Measurements from ENCODE around the gene NFX1. TPM values are rescaled to one million over a fixed set of nuclear protein-coding genes. Genes with fewer than 3 reads are reported as not detected.

The NFX1 gene
- 28.5 to 33.2 TPM (median 30.4 TPM) in 5 replicates for total RNA-seq (2022; extraction: Qiagen RNA extraction; ENCODE audit: low read depth)

DNA sequence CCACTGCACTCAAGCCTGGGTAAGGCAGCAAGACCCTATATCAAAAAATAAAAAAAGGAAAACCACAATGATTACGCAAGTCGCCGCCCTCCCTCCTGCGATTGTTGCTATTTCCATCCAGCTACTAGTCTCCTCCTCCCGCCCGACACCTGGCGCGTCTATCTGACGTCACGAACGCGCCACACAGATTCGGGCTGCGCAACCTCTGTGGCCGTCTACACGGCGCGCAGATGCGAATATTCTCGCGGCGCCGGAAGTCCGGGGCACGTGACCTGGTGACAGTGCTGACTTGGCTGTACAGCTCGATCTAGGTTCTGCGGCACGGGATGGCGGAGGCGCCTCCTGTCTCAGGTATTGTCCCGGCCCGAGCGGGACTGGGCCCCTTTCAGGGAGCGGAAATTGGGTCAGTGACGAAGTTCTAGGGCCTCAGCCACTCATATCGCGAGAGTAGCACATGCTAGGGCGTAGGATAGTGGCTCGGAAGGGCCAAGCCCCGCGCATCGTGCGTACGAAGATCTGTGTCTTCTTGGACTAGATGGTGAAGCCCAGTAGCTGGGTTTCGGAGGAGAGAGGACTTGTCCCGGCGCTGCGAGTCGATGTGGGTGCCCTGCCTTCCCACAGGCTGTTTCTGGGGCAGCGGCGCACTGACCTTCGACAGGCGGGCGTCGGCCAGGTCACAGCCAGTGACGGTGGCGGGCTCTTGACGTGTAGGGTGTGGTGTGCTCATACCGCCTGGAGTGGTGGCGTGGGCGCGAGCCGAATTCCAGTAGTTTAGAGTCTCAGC is at the start of gene NFX1:
NFX1 (plus strand) TSS at position 270 of the 784 bp plus-strand sequence; CDS start at position 327, 57 bp downstream.

DNA sequence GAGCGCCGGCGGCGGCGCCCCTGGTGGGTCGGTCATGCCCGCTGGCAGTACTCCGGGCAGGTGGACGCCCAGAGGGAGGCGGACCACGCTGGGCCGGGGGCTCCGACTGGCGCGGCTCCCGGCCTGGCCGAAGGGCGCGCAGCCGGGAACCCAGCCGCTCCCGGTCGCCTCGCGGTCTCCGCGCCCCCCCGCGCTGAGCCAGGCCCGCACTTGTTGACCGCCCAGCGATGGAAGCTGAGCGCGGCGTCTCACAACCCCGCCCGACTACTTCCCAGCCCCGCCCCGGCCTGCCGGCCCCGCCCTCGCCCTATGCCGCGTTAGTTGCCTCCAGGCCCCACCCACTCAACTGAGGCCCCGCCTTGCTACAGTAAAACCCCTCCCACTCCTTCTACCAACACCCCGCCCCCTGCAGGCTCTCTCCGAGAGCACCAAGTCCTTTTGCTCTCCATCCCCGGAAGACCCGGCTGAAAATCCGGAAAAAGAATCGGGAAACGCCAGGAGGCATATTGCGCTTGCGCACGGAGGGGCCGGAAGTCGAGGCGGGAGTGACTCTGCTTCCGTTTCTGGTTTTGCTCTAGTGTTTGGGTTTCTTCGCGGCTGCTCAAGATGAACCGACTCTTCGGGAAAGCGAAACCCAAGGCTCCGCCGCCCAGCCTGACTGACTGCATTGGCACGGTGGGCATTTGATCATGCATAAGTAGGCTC is 25.7 kb upstream of the NFX1 start, which contains the start of the genes BAG1 and CHMP5:
BAG1 (minus strand) TSS at position 236 of the 705 bp plus-strand sequence.
CHMP5 (plus strand) TSS at position 577 of the 705 bp plus-strand sequence; CDS start at position 607, 30 bp downstream.

DNA sequence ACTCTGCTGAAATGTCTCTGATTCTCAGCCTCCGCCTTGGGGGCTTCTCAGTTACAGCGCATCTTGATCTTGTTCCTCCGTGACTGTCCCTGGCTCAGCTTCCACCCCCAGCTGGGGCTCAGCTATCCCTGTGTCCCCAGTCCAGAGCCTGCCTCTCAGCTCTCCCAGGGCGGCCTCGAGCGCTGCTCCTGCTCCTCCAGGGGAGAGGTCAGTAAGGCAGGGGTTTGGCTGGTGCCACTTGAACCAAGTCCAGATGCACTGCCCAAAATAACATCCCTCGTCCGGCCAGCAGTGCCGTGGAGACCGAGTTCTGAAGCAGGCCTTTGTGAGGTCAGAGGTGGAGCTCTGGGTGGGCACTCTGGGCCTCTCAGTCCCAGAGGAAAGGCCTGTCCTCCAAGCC is 112.1 kb downstream of the NFX1 start, which contains the start of gene AQP7:
AQP7 (minus strand) TSS at position 198 of the 400 bp plus-strand sequence. CDS start 1,306 bp downstream, outside the sequence.

Other genes starting within 250 kb of the NFX1 start
- 17.8 to 24.5 TPM (median 18.7 TPM) in 5 replicates for gene SMU1, start 213.8 kb upstream of the NFX1 start, total RNA-seq (2022; extraction: Qiagen RNA extraction; ENCODE audit: low read depth)
- 163 to 233 TPM (median 209 TPM) in 5 replicates for gene B4GALT1, start 123.2 kb upstream of the NFX1 start, total RNA-seq (2022; extraction: Qiagen RNA extraction; ENCODE audit: low read depth)
- gene SPINK4, start 50.3 kb upstream of the NFX1 start, total RNA-seq (2022; extraction: Qiagen RNA extraction; ENCODE audit: low read depth): not detected in 5 replicates
- 141 to 154 TPM (median 150 TPM) in 5 replicates for gene BAG1, start 25.8 kb upstream of the NFX1 start, total RNA-seq (2022; extraction: Qiagen RNA extraction; ENCODE audit: low read depth)
- 67.6 to 92.1 TPM (median 73.5 TPM) in 5 replicates for gene CHMP5, start 25.5 kb upstream of the NFX1 start, total RNA-seq (2022; extraction: Qiagen RNA extraction; ENCODE audit: low read depth)
- gene AQP7, start 112.1 kb downstream of the NFX1 start, total RNA-seq (2022; extraction: Qiagen RNA extraction; ENCODE audit: low read depth): 0.36 to 0.95 TPM (median 0.47 TPM) in 5 replicates
- gene AQP3, start 157.1 kb downstream of the NFX1 start, total RNA-seq (2022; extraction: Qiagen RNA extraction; ENCODE audit: low read depth): 11.1 to 21.4 TPM (median 20.2 TPM) in 5 replicates
- gene NOL6, start 183.4 kb downstream of the NFX1 start, total RNA-seq (2022; extraction: Qiagen RNA extraction; ENCODE audit: low read depth): 51.0 to 69.0 TPM (median 65.3 TPM) in 5 replicates
- gene ANKRD18B, start 233.7 kb downstream of the NFX1 start, total RNA-seq (2022; extraction: Qiagen RNA extraction; ENCODE audit: low read depth): 3.1 to 9.0 TPM (median 8.5 TPM) in 5 replicates